Ishikawa (cell line): ENCODE measurements around the gene PBX3.

Source experiments
- EP300 ChIP-seq: IDR thresholded peaks from 2 replicates; pipeline ENCODE4 v1.6.1; 2012; ENCODE audit warnings: borderline replicate concordance
- FOXM1 ChIP-seq: IDR thresholded peaks from 2 replicates; pipeline ENCODE4 v1.6.1; 2012; ENCODE audit warnings: low read depth, borderline replicate concordance
- RAD21 ChIP-seq: IDR thresholded peaks from 2 replicates; pipeline ENCODE4 v1.6.1; 2012; ENCODE audit warnings: low read depth
- TEAD4 ChIP-seq: IDR thresholded peaks from 2 replicates; pipeline ENCODE4 v1.6.1; 2012
- YY1 ChIP-seq: IDR thresholded peaks from 2 replicates; pipeline ENCODE4 v1.6.1; 2012; ENCODE audit warnings: low read depth
- TF ChIP-seq, protein P1 (sequence below): IDR thresholded peaks from 2 replicates; pipeline ENCODE4 v1.6.1; 2012; ENCODE audit warnings: low read depth, mild to moderate bottlenecking

- no peak for TF ChIP-seq EP300
- no peak for TF ChIP-seq RAD21
- TF ChIP-seq TEAD4 = no peak
- no peak for TF ChIP-seq FOXM1
- TF ChIP-seq, protein P1, sequence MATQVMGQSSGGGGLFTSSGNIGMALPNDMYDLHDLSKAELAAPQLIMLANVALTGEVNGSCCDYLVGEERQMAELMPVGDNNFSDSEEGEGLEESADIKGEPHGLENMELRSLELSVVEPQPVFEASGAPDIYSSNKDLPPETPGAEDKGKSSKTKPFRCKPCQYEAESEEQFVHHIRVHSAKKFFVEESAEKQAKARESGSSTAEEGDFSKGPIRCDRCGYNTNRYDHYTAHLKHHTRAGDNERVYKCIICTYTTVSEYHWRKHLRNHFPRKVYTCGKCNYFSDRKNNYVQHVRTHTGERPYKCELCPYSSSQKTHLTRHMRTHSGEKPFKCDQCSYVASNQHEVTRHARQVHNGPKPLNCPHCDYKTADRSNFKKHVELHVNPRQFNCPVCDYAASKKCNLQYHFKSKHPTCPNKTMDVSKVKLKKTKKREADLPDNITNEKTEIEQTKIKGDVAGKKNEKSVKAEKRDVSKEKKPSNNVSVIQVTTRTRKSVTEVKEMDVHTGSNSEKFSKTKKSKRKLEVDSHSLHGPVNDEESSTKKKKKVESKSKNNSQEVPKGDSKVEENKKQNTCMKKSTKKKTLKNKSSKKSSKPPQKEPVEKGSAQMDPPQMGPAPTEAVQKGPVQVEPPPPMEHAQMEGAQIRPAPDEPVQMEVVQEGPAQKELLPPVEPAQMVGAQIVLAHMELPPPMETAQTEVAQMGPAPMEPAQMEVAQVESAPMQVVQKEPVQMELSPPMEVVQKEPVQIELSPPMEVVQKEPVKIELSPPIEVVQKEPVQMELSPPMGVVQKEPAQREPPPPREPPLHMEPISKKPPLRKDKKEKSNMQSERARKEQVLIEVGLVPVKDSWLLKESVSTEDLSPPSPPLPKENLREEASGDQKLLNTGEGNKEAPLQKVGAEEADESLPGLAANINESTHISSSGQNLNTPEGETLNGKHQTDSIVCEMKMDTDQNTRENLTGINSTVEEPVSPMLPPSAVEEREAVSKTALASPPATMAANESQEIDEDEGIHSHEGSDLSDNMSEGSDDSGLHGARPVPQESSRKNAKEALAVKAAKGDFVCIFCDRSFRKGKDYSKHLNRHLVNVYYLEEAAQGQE = no peak
- TF ChIP-seq YY1 = no peak
Measured at GRCh38 chr9:125825762-125826161, 78.6 kb downstream of the PBX3 start.
